ENCODE measurements around the gene PEX3. TPM values are rescaled to one million over a fixed set of nuclear protein-coding genes. Genes with fewer than 3 reads are reported as not detected.

PEX3 gene
- total and polyA plus RNA-seq, 2 of the 4 experiments (the other 2 are of a cell fraction), result 13.3 to 13.7 TPM

- TF ChIP-seq CHD1 (IDR thresholded peaks at IDR 0.05; ENCODE audit: low read depth, low read length), result no peak
Observed at GRCh38 chr6:143531720-143532499, 81.3 kb downstream of the PEX3 start (continued).

GRCh38 chr6:143535189-143535614 is 84.6 kb downstream of the PEX3 start:
- no peak overlapping the region for H3K27ac ChIP-seq (ENCODE audit: insufficient read depth, low read length)
- H3K23ac ChIP-seq (ENCODE audit: low read depth, low read length), result no peak overlapping the region
- H3K9ac ChIP-seq (ENCODE audit: low read depth, low read length), result no peak overlapping the region
- no peak overlapping the region for H3K18ac ChIP-seq (ENCODE audit: low read depth, low read length)
- POLR2A ChIA-PET (ENCODE audit: unreplicated experiment), result no interaction called here
- peaks cover 10 to 21% of the 10 kb centered on the region in 2 experiments for H3K79me1 ChIP-seq (ENCODE audit: low read depth in 1 of 2, low read length in 2 of 2)
- WGBS, 2 experiments (ENCODE audit: extremely low coverage in 2 of 2, insufficient read length in 1 of 2), result 83% methylated on average over 1 of the region's 5 CpGs; no CpG with 5 or more reads in 1 of the 2 experiments
- no peak overlapping the region for H2BK15ac ChIP-seq (ENCODE audit: low read depth, low read length)
- no peaks in the 10 kb centered on the region for H3K9me1 ChIP-seq (ENCODE audit: insufficient read depth, low read length)
- no peak overlapping the region for H2AK9ac ChIP-seq (replicated peaks; ENCODE audit: low read depth, low read length, poor library complexity)
- H2BK120ac ChIP-seq (ENCODE audit: low read depth, low read length), result no peak overlapping the region
- peak; percentile 35 for TF ChIP-seq MAFK (IDR thresholded peaks at IDR 0.05; ENCODE audit: low read depth, low read length)
- no peak for TF ChIP-seq BHLHE40 (IDR thresholded peaks at IDR 0.05; ENCODE audit: low read depth, low read length)
- no TSS peak for BruUV-seq (replicated peaks)
- H3K27me3 ChIP-seq (ENCODE audit: control insufficient read depth, insufficient read depth, low read length), result peaks cover 9% of the 10 kb centered on the region
- no peak for ATAC-seq (ENCODE audit: low read depth)
- H3K4ac ChIP-seq (ENCODE audit: low read depth, low read length), result no peak overlapping the region
- no peaks in the 10 kb centered on the region for H4K20me1 ChIP-seq (ENCODE audit: insufficient read depth, low read length)
- H4K91ac ChIP-seq (ENCODE audit: insufficient read depth, low read depth, low read length), result no peak overlapping the region
- no peak for DNase-seq
- no peak overlapping the region for H3K14ac ChIP-seq (replicated peaks; ENCODE audit: low read depth, low read length)
- no peak overlapping the region for H2AFZ ChIP-seq (replicated peaks; ENCODE audit: low read length, poor library complexity)
- peaks cover 3% of the 10 kb centered on the region; the same call in 1 of the 2 replicates for H3K4me1 ChIP-seq (ENCODE audit: control insufficient read depth, insufficient read depth, low read length)
- CTCF ChIA-PET, result no interaction called here
- intact Hi-C loops (cut with micrococcal nuclease), result no loop called here
- no peak overlapping the region for H3K4me2 ChIP-seq (ENCODE audit: low read depth, low read length)
- no peak overlapping the region for H4K8ac ChIP-seq (ENCODE audit: low read depth in 2 of 2, low read length in 2 of 2)
- no peaks in the 10 kb centered on the region for H3K36me3 ChIP-seq (ENCODE audit: control insufficient read depth, insufficient read depth, low read length)
- H3K9me3 ChIP-seq (ENCODE audit: control insufficient read depth, insufficient read depth, low read length), result no peaks in the 10 kb centered on the region
- H3K4me3 ChIP-seq (ENCODE audit: insufficient read depth, low read depth, low read length), result no peak overlapping the region
- H2AK5ac ChIP-seq (ENCODE audit: low read depth, low read length), result no peak overlapping the region
- no peak overlapping the region for H2BK5ac ChIP-seq (ENCODE audit: low read depth, low read length, poor library complexity, severe bottlenecking)
- H3K56ac ChIP-seq (ENCODE audit: extremely low read depth, insufficient read depth, low read length), result no peak overlapping the region
- no peak overlapping the region for H4K5ac ChIP-seq (ENCODE audit: low read depth, low read length)
- dilution Hi-C loops (cut with HindIII; ENCODE audit: low sequenced_read_pairs, unreplicated experiment), result no loop called here
- in situ Hi-C loops (cut with MboI; ENCODE audit: low sequenced_read_pairs), result no loop called here
- no peak overlapping the region for H2BK20ac ChIP-seq (ENCODE audit: low read depth, low read length)
